Lower leg skin (tissue), 4 donors: Measurements from ENCODE around the gene HYLS1. TPM values are rescaled to one million over a fixed set of nuclear protein-coding genes. Genes with fewer than 3 reads are reported as not detected.
A peak's percentile ranks its signal among the peaks of the same experiment; 100 is the strongest.

ENCODE experiments used
- DNase-seq, 2 donors: peaks; one replicate each; pipeline ENCODE4 v3.0.0-alpha.2; 2019; ENCODE audit warnings: low spot score in 2 of 2
- H3K4me3 ChIP-seq: fragments of 200-600 bp; sonication (generic); 2 replicates; pipeline ENCODE4 v1.5.1; 2017; ENCODE audit warnings: mild to moderate bottlenecking, low read depth; ENCODE audit not compliant: poor library complexity, severe bottlenecking
- POLR2A ChIP-seq, 2 donors: fragments of 450-650 bp; IDR thresholded peaks; one replicate each; pipeline ENCODE4 v1.6.1; 2016 to 2017; ENCODE audit warnings: antibody characterized with exemption in 2 of 2, mild to moderate bottlenecking in 1 of 2, moderate library complexity in 1 of 2
- WGBS, 2 donors: methylation state at CpG; one replicate each; pipeline ENCODE4 v1.1.5; 2018; 5-methylcytosine and 5-hydroxymethylcytosine counted together
- intact Hi-C: fragments of 100-400 bp; cut with DNase I; formaldehyde crosslinking; loops from one replicate; pipeline ENCODE4 v1.15.0; 2023; ENCODE audit warnings: low total_unique reads
- total RNA-seq, 4 donors: library from RNA; depleted of rRNA; stranded (reverse); fragments of >200 nt; gene quantifications; one replicate each; pipeline ENCODE4 v1.1.0, GENCODE V29; 2016
- TF ChIP-seq, protein P1 (sequence below), 3 donors: fragments of 450-650 bp; IDR thresholded peaks; one replicate each; pipeline ENCODE4 v1.5.1; 2016; ENCODE audit warnings: antibody characterized with exemption in 3 of 3, mild to moderate bottlenecking in 3 of 3, moderate library complexity in 2 of 3

The HYLS1 gene
- total RNA-seq, 4 donors from 2014 or later = 0.99 to 2.8 (median 2.0) TPM

DNA sequence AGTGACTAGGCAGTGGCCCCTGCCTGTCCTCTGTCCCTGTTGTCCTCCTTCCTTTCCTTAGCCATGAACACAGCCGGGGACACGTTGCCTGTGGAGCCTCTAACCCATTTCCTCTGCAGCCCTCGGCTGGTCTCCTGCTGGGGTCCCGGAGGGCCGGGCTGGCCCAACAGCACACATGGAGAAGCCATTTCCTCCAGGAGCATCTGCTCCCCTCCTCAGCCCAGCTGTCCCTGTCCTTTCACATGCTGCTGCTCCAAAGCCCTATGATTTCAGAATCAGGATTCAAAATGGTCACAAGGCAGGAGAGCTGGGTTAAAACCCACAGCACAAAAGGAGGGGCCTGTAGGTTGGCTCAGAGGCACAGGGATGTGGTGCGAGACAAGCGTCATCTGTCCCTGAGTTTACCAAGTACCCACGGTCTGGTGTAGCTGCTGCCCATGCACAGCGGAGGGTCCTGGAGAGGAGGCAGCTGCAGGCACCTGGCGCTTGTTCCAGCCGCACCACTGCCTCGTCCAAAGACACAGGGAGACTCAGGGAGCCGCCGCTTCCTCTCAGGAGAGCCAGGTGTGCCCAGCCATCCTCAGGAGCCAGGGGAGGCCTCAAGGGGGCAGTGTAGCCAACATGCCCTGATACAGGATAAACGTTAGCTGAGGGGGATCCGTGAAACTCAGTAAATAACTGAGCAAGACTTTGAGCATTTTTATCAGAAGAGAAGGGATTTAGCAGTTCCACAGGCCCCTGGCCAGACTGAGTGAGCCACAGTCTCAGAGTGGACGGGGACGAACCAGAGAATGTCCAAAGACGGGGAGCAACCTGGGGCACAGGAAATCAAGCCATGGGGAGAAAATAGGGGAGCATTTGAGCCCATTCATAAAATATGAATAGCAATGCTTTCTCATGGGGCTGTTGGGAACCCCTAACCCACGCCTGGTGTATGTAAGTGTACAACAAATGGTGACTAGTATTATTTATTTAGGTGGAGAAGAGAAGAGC, 54.4 kb downstream of the HYLS1 start:
- no peak for TF ChIP-seq POLR2A (IDR thresholded peaks at IDR 0.05)
- TF ChIP-seq, protein P1, sequence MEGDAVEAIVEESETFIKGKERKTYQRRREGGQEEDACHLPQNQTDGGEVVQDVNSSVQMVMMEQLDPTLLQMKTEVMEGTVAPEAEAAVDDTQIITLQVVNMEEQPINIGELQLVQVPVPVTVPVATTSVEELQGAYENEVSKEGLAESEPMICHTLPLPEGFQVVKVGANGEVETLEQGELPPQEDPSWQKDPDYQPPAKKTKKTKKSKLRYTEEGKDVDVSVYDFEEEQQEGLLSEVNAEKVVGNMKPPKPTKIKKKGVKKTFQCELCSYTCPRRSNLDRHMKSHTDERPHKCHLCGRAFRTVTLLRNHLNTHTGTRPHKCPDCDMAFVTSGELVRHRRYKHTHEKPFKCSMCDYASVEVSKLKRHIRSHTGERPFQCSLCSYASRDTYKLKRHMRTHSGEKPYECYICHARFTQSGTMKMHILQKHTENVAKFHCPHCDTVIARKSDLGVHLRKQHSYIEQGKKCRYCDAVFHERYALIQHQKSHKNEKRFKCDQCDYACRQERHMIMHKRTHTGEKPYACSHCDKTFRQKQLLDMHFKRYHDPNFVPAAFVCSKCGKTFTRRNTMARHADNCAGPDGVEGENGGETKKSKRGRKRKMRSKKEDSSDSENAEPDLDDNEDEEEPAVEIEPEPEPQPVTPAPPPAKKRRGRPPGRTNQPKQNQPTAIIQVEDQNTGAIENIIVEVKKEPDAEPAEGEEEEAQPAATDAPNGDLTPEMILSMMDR (IDR thresholded peaks at IDR 0.05) = no peak
- intact Hi-C loops = loop anchor here (5.0 kb wide), 1 partner anchor 120 kb away; the partner anchor contains the start of gene CDON
- 39 to 51% methylated on average over 17 to 20 of the region's 20 CpGs for WGBS, 2 donors
- DNase-seq = peak in 1 of 2 donors; percentile 88
- no peak overlapping the region for H3K4me3 ChIP-seq

DNA sequence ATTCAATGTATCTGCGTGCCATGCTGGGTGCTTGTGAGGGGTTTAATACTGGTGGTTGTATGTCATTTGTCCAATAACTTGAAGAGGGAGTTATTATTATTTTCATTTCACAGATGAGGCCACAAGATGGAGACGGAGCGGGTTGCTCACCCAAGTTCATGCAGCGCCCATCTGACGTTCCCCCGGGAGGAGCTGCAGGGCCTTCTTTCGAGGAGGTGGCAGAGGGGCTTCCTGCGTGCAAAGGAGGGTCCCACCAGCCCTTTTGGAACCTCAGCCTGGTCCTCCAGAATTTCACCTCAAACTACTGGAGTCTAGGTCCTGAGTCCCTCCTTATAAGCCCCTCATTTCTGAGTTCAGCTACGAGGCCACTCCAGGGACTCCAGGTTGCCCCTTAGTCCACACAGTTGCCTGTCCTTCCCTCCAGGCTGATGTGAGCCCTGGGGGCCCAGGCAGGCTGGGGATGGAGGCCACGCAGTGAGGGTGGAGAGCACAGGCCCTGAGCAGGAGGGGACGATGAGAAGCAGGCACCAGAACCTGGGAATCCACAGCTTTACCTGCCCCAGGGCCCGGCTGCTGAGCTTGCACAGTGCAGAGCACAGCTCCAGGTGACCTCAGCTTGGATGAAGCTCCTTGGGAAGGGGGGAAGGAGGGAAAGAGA, 55.4 kb downstream of the HYLS1 start:
- intact Hi-C loops = loop anchor here (5.0 kb wide), 1 partner anchor 119 kb away; the partner anchor contains the start of gene CDON
- peak in 1 of 2 donors; percentile 74 for DNase-seq
- no peak overlapping the region for H3K4me3 ChIP-seq
- WGBS, 2 donors = 93 to 96% methylated on average over 12 of the region's 12 CpGs
- no peak for TF ChIP-seq POLR2A (IDR thresholded peaks at IDR 0.05)
- TF ChIP-seq, protein P1 (IDR thresholded peaks at IDR 0.05) = no peak

DNA sequence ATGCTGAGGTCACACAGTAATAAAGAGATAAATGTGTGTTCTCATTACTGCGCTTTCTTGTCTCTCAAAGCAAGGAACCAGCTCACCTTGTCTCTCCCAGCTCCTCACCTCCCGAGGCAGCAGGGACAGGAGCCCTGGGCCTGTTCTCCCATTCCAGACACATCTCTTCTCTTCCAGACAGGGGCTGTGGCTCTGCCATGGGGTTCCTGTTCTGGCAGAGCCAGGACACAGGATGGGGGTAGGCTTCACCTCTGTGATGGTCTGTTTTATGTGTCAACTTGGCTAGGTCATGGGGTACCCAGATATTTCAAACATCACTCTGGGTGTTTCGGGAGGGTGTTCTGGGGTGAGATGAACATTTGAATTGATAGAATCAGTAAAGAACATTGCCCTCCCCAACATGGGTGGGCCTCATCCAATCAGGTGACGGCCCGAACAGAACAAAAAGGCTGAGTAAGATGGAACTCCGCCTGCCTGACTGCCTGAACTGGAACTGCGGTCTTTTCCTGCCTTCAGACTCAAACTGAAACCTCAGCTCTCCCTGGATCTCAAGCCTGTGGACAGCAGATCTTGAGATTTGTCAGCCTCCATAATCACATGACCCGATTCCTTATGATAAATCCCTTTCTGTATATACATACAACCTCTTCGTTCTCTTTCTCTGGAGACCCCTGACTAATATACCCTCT, 56.3 kb downstream of the HYLS1 start:
- DNase-seq = no peak
- 93 to 96% methylated on average over 9 of the region's 9 CpGs for WGBS, 2 donors
- intact Hi-C loops = loop anchor here (5.0 kb wide), 1 partner anchor 118 kb away; the partner anchor contains the start of gene CDON

DNA sequence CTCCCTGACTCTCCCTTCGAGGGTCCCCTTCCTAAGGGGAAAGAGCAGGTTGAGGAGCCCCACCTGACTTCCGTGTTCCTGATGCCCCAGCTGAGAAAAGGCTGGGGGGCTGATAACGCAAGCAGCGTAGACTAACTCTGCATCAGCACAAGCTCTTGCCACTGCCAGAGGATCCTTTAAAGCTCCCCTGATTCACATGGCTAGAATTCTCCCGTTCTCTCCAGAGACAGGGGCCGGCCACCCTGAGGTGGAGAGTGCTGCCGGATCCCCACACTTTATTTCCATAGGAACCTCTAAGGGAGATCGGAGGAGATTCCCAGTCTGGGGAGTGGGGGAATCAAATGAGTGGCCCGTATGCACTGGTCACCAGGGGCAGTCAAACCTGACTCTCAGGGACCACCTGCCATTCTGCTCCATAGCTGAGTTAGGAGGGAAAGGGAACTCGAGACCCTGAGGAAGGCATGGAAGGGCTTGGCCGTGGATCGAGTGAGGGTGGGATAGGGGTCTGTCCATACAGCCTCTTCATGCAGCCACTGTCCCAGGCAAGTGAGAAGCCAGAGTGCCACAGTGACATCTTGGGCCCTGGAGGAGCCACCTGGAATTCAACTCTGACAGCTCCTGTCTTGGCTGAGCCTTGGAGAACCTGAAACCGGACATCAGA, 57.0 kb downstream of the HYLS1 start:
- TF ChIP-seq, protein P1 (IDR thresholded peaks at IDR 0.05) = no peak
- no peak for TF ChIP-seq POLR2A (IDR thresholded peaks at IDR 0.05)
- WGBS, 2 donors = 88 to 92% methylated on average over 13 of the region's 13 CpGs
- intact Hi-C loops = loop anchor here (5.0 kb wide), 1 partner anchor 118 kb away; the partner anchor contains the start of gene CDON
- DNase-seq = peak in 1 of 2 donors; percentile 60
- H3K4me3 ChIP-seq = no peak overlapping the region

More for the DNA sequence above, 56.3 kb downstream of the HYLS1 start:
- no peak for TF ChIP-seq POLR2A (IDR thresholded peaks at IDR 0.05)
- TF ChIP-seq, protein P1 (IDR thresholded peaks at IDR 0.05) = no peak
- no peak overlapping the region for H3K4me3 ChIP-seq
